ENCODE results near the gene CCNJL. TPM values are rescaled to one million over a fixed set of nuclear protein-coding genes. Genes with fewer than 3 reads are reported as not detected.

Gene CCNJL
- total and polyA plus RNA-seq, 2 of the 8 experiments (the other 6 are each of a cell fraction or from before 2014, with no cell fraction given): 34.6 to 44.7 TPM

GRCh38 chr5:160281275-160281674 is 31.1 kb downstream of the CCNJL start:
- CTCF ChIA-PET (ENCODE audit: partially characterized antibody): interaction anchor here (1.4 to 1.7 kb wide), 3 partner anchors 14 to 64 kb away, joined by 3 to 6 read pairs (median 4); no protein-coding TSS in a partner anchor
- POLR2A ChIA-PET (ENCODE audit: partially characterized antibody): interaction anchor here (1.2 to 2.2 kb wide), 3 partner anchors 9 to 36 kb away, joined by 3 to 9 read pairs (median 3); no protein-coding TSS in a partner anchor
- 81% methylated on average over 2 of the region's 2 CpGs; no CpG with 5 or more reads in 1 of the 2 experiments for WGBS, 2 experiments (ENCODE audit: extremely low coverage in 1 of 2, insufficient coverage in 1 of 2, insufficient read length in 1 of 2, insufficient replicate concordance in 2 of 2, low coverage in 1 of 2, low lambda C conversion rate in 2 of 2, missing lambda C conversion rate in 1 of 2)
- TF ChIP-seq MAFK (IDR thresholded peaks at IDR 0.05; ENCODE audit: low read depth, low read length) (no peak), ATF3 (IDR thresholded peaks at IDR 0.05; ENCODE audit: insufficient read depth, low read depth, low read length) (no peak), ZNF274 (IDR thresholded peaks at IDR 0.05; ENCODE audit: borderline replicate concordance, extremely low read depth, low read length) (no peak), HDAC6 (IDR thresholded peaks at IDR 0.05; ENCODE audit: low read depth, low read length) (no peak), TBP (IDR thresholded peaks at IDR 0.05; ENCODE audit: low read depth, low read length) (no peak), KDM1A (IDR thresholded peaks at IDR 0.05; ENCODE audit: borderline replicate concordance, low read length) (no peak), USF2 (IDR thresholded peaks at IDR 0.05; ENCODE audit: low read length) (no peak), POLR2AphosphoS5 (IDR thresholded peaks at IDR 0.05; ENCODE audit: low read depth, low read length) (no peak), SRF (IDR thresholded peaks at IDR 0.05; ENCODE audit: low read depth, low read length) (no peak), CHD2 (IDR thresholded peaks at IDR 0.05; ENCODE audit: low read length) (no peak), NRF1 (IDR thresholded peaks at IDR 0.05; ENCODE audit: low read depth, low read length) (no peak), PHF8 (conservative IDR thresholded peaks at IDR 0.05; ENCODE audit: low read depth, low read length) (no peak), SP1 (IDR thresholded peaks at IDR 0.05; ENCODE audit: low read depth, low read length) (no peak)

More at GRCh38 chr5:160281275-160281674, 31.1 kb downstream of the CCNJL start:
- H2BK20ac ChIP-seq (ENCODE audit: low read length): no peak overlapping the region
- no peak for DNase-seq (ENCODE audit: low read depth in 1 of 2, low spot score in 2 of 2)
- H3K9me3 ChIP-seq (ENCODE audit: insufficient read depth in 2 of 2, low read depth in 1 of 2, low read length in 1 of 2): no peaks in the 10 kb centered on the region
- no peak overlapping the region for H4K8ac ChIP-seq (ENCODE audit: extremely low read depth, insufficient read depth, low read length)
- H3K27me3 ChIP-seq (replicated peaks in 1 of 4; ENCODE audit: control insufficient read depth in 3 of 4, extremely low read depth in 1 of 4, insufficient read depth in 3 of 4, low read length in 3 of 4): no peaks in the 10 kb centered on the region
- H3K27ac ChIP-seq (ENCODE audit: low read depth, low read length): no peak overlapping the region
- no peak overlapping the region for H3K4me2 ChIP-seq (ENCODE audit: insufficient read depth in 1 of 2, low read depth in 2 of 2, low read length in 2 of 2)
- H4K5ac ChIP-seq (ENCODE audit: insufficient read length, low read depth, low read length): no peak overlapping the region
- peaks cover 0 to 16% (median 6%) of the 10 kb centered on the region in 4 experiments; a peak in 5 of 7 replicates for H3K4me1 ChIP-seq (replicated peaks in 1 of 4; ENCODE audit: control insufficient read depth in 3 of 4, insufficient read depth in 4 of 4, low read length in 3 of 4)
- H3K9ac ChIP-seq (replicated peaks in 1 of 4; ENCODE audit: extremely low read depth in 1 of 4, low read depth in 3 of 4, low read length in 3 of 4): no peak overlapping the region
- no peak overlapping the region for H2AK5ac ChIP-seq (ENCODE audit: low read depth, low read length)
- peaks cover 4 to 30% (median 15%) of the 10 kb centered on the region in 4 experiments; a peak in 7 of 8 replicates for H3K36me3 ChIP-seq (ENCODE audit: control insufficient read depth in 2 of 4, insufficient read depth in 4 of 4, low read length in 3 of 4)
- H3K23ac ChIP-seq (ENCODE audit: insufficient read length): no peak overlapping the region
- no peak overlapping the region for H2BK5ac ChIP-seq (ENCODE audit: low read depth, low read length)
- no peaks in the 10 kb centered on the region for H3K23me2 ChIP-seq (ENCODE audit: low read depth, low read length)
- FAIRE-seq: no peak
- no peak overlapping the region for H2BK12ac ChIP-seq (ENCODE audit: low read depth, low read length)
- H2BK120ac ChIP-seq (replicated peaks; ENCODE audit: low read depth, low read length): no peak overlapping the region
- H3K4me3 ChIP-seq (ENCODE audit: extremely low read depth in 1 of 4, insufficient read depth in 2 of 4, low read depth in 3 of 4, low read length in 4 of 4): no peak overlapping the region
- peaks cover 12% of the 10 kb centered on the region; the same call in 1 of the 2 replicates for H3K79me1 ChIP-seq (ENCODE audit: low read depth, low read length)
- no peak overlapping the region for H3K56ac ChIP-seq (replicated peaks; ENCODE audit: insufficient read length, low read depth, low read length)
- H4K91ac ChIP-seq (replicated peaks; ENCODE audit: insufficient read length, low read length): no peak overlapping the region
- H3K4ac ChIP-seq (replicated peaks; ENCODE audit: insufficient read length, low read depth, low read length): no peak overlapping the region
- H3K18ac ChIP-seq (ENCODE audit: extremely low read depth, low read length): no peak overlapping the region
- peaks cover 5 to 55% of the 10 kb centered on the region in 2 experiments; a peak in 3 of 4 replicates for H3K79me2 ChIP-seq (ENCODE audit: control insufficient read depth in 1 of 2, insufficient read depth in 2 of 2, low read length in 2 of 2)
- H2AFZ ChIP-seq (ENCODE audit: low read length): no peak overlapping the region
- H2BK15ac ChIP-seq (ENCODE audit: low read length): no peak overlapping the region
- H3K14ac ChIP-seq (ENCODE audit: insufficient read length): no peak overlapping the region
- peaks cover 0 to 4% of the 10 kb centered on the region in 2 experiments for H4K20me1 ChIP-seq (replicated peaks in 1 of 2; ENCODE audit: control insufficient read depth in 1 of 2, insufficient read depth in 2 of 2, low read length in 2 of 2)

Data from H1 (cell line).